ENCODE data around the gene TMEM212. TPM values are rescaled to one million over a fixed set of nuclear protein-coding genes. Genes with fewer than 3 reads are reported as not detected.

The TMEM212 gene
- total RNA-seq, result not detected

DNA sequence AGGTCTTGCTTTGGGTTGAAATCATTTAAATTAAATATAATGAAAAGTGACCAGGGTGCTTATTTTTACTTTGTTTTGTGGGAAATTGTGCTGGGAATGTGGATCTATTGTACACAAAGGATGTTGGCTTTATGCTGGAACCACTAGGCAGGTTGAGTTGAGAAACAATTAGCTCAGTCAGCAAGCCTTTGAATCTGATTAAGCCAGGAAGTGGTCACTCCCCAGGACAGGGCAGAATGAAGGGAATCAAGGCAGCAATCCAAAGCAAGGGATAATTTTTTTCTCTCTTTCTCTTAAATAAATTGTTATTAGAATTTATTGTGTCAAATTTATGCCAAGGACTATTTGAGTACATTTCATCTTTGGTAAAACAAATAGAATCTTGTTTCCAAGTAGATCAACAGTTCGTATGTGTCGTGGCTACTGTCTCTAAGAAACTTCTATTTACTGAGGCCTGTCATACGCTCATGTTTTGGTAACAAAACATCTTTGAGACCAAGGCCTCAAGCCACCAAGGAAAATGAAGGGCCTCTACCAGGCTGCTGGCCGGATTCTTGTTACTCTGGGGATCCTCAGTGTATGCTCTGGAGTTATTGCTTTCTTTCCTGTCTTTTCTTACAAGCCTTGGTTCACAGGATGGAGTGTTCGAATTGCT lies at the start of gene TMEM212:
TSS of gene TMEM212 (plus strand) at position 486 of the 655 bp plus-strand sequence. CDS start at position 521, 35 bp downstream.
- CTCF ChIA-PET, result no interaction called here
- Mint-ChIP-seq H3K27ac (no peak within 1 kb of the TSS), H3K9me3 (no peaks in the 10 kb centered on the region), H3K27me3 (peaks cover 10% of the 10 kb centered on the region), H3K4me1 (peaks cover 13% of the 10 kb centered on the region), H3K4me3 (no peak within 1 kb of the TSS), H3K36me3 (ENCODE audit: low read depth) (no peaks in the 10 kb centered on the region)
- POLR2A ChIA-PET, result no interaction called here
- no peak for DNase-seq

DNA sequence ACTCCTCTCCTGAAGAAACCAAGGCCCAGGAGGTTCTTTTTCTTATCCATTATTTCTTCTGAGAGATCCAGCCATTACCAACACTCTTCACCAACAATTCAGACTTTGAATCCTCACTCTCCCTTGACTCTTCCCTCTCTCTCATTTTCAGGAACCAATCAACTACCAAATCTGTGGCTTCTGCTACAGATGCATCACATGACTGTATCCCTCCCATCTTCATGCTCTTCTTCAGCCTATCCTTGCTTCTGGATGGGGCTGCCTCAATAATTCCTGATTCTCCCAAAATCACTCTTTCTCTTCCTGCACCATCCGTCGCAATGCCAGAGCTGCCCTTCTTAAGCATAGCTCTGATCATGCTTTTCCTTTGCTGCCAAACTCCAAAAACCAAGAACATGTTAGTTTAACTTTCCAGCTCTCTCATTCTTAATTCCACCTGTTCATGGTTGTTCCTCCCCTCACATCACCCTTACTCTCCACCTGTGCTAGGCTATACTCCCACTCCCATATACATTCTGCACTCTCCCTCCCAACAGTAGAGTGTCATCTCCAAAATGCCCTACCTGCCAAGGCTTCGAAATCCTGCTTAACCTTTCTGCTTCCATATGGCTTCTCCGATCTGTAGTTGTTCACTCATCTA lies 46.4 kb upstream of the TMEM212 start:
- no peak overlapping the region for H3K4me3 Mint-ChIP-seq
- H3K27ac Mint-ChIP-seq, result no peak overlapping the region
- H3K9me3 Mint-ChIP-seq, result no peaks in the 10 kb centered on the region
- POLR2A ChIA-PET, result no interaction called here
- no peaks in the 10 kb centered on the region for H3K36me3 Mint-ChIP-seq (ENCODE audit: low read depth)
- no peaks in the 10 kb centered on the region for H3K27me3 Mint-ChIP-seq
- peaks cover 2% of the 10 kb centered on the region for H3K4me1 Mint-ChIP-seq
- CTCF ChIA-PET, result no interaction called here
- DNase-seq, result no peak

DNA sequence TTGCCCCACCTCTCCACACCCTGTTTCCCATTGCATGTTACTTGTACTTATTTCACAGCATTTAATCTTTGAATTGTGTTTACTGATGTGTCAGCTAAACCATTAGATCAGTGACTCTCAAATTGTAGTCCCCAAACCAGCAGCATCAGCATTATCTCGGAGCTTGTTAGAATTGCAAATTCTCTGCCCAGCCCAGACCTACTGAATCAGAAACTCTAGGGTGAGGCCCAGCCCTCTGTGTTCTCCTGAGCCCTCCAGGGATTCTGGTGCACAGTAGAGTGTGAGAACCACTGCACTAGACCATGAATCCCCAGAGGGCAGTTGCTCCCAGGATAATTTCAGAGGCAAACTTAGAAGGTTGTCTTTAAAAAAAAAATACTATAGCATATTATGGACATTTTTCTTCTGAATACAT lies 45.9 kb upstream of the TMEM212 start:
- CTCF ChIA-PET, result no interaction called here

DNA sequence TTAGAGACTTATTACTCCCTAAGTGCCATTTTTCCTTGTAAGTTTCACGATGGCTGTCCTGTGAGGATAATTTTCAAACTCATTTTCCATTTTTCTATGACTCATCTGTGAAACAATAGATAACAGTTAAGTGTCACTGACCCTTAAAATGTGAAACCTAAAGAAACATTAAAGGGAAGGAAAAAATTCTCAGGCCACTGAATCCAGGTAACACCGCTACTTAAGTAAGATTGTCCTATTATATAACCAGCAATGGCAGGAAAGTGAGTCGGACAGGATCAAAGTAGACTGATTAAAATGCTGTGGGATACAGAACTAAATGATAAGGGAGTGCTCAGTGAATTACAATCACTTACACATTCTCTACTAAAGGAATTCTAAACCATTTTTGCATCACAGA lies 45.3 kb upstream of the TMEM212 start:
- CTCF ChIA-PET, result no interaction called here
- peaks cover 4% of the 10 kb centered on the region for H3K4me1 Mint-ChIP-seq

More for the DNA sequence above, 45.9 kb upstream of the TMEM212 start:
- H3K36me3 Mint-ChIP-seq (ENCODE audit: low read depth), result no peaks in the 10 kb centered on the region
- POLR2A ChIA-PET, result interaction anchor here (0.7 kb wide), 1 partner anchor 174 kb away, joined by 3 read pairs; no protein-coding TSS in a partner anchor
- no peak for DNase-seq
- H3K4me1 Mint-ChIP-seq, result peaks cover 4% of the 10 kb centered on the region
- H3K27me3 Mint-ChIP-seq, result peaks cover under 1% of the 10 kb centered on the region
- H3K4me3 Mint-ChIP-seq, result no peak overlapping the region
- no peaks in the 10 kb centered on the region for H3K9me3 Mint-ChIP-seq
- no peak overlapping the region for H3K27ac Mint-ChIP-seq

DNA sequence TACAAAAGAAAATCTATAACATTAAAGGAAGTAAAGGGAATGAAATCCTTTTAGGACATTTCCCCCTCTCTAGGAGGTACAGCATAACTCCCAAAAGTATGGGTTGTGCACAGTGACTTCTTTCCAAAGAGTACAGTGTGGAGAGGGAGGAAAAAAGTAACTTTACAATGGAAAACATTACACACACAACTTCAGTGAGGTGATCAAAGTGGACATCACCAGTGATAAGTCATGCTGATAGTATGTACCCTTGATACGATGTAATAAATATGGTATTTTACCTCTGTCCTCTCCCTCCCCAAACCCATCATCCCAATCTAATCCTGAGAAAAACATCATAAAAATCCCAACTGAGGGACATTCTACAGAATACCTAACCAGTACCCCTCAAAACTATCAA lies 43.6 kb upstream of the TMEM212 start:
- CTCF ChIA-PET, result no interaction called here
- POLR2A ChIA-PET, result no interaction called here
- Mint-ChIP-seq H3K27me3 (peaks cover 12% of the 10 kb centered on the region), H3K36me3 (ENCODE audit: low read depth) (no peaks in the 10 kb centered on the region), H3K4me3 (no peak overlapping the region), H3K4me1 (peaks cover 4% of the 10 kb centered on the region), H3K27ac (no peak overlapping the region), H3K9me3 (no peaks in the 10 kb centered on the region)
- DNase-seq, result no peak

More for the DNA sequence above, 45.3 kb upstream of the TMEM212 start:
- no peak overlapping the region for H3K27ac Mint-ChIP-seq
- no peaks in the 10 kb centered on the region for H3K36me3 Mint-ChIP-seq (ENCODE audit: low read depth)
- no peak overlapping the region for H3K4me3 Mint-ChIP-seq
- POLR2A ChIA-PET, result interaction anchor here (0.7 kb wide), 1 partner anchor 174 kb away, joined by 3 read pairs; no protein-coding TSS in a partner anchor
- DNase-seq, result no peak
- H3K9me3 Mint-ChIP-seq, result no peaks in the 10 kb centered on the region
- H3K27me3 Mint-ChIP-seq, result peaks cover 7% of the 10 kb centered on the region

- no peak overlapping the region for H3K4me3 Mint-ChIP-seq
- no peak overlapping the region for H3K27ac Mint-ChIP-seq
- H3K36me3 Mint-ChIP-seq (ENCODE audit: low read depth), result no peaks in the 10 kb centered on the region
- peaks cover 12% of the 10 kb centered on the region for H3K27me3 Mint-ChIP-seq
- peaks cover 13% of the 10 kb centered on the region for H3K4me1 Mint-ChIP-seq
- ChIA-PET CTCF (no interaction called here), POLR2A (no interaction called here)
- H3K9me3 Mint-ChIP-seq, result no peaks in the 10 kb centered on the region
- no peak for DNase-seq
Observed at GRCh38 chr3:171801738-171802589, 41.2 kb upstream of the TMEM212 start.

DNA sequence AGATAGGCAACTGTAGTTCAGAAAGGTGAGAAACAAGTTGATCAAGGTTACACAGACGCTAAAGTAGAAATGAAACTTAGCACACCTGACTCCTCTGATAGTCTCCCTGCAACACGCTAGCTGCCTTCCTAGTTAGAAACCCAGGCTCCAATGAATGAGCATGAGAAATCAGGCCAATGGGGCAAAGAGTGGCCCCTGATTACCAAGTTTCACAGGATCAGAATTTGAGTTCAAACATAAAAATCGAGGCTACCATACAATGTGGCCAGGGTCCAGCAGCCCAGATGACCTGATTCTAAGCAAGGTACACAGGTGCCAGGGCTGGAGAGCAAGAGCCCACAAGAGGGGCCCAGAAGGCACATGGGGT lies 40.6 kb upstream of the TMEM212 start:
- Mint-ChIP-seq H3K9me3 (no peaks in the 10 kb centered on the region), H3K27ac (no peak overlapping the region), H3K4me1 (peaks cover 16% of the 10 kb centered on the region), H3K27me3 (peaks cover 12% of the 10 kb centered on the region), H3K4me3 (no peak overlapping the region), H3K36me3 (ENCODE audit: low read depth) (no peaks in the 10 kb centered on the region)
- CTCF ChIA-PET, result no interaction called here
- POLR2A ChIA-PET, result no interaction called here
- DNase-seq, result no peak

GRCh38 chr3:171803044-171803443 lies 40.1 kb upstream of the TMEM212 start:
- H3K27ac Mint-ChIP-seq, result no peak overlapping the region
- H3K36me3 Mint-ChIP-seq (ENCODE audit: low read depth), result no peaks in the 10 kb centered on the region
- H3K4me3 Mint-ChIP-seq, result no peak overlapping the region
- CTCF ChIA-PET, result no interaction called here
- DNase-seq, result no peak
- H3K9me3 Mint-ChIP-seq, result no peaks in the 10 kb centered on the region
- POLR2A ChIA-PET, result no interaction called here
- H3K4me1 Mint-ChIP-seq, result peaks cover 16% of the 10 kb centered on the region
- H3K27me3 Mint-ChIP-seq, result peaks cover 16% of the 10 kb centered on the region

DNA sequence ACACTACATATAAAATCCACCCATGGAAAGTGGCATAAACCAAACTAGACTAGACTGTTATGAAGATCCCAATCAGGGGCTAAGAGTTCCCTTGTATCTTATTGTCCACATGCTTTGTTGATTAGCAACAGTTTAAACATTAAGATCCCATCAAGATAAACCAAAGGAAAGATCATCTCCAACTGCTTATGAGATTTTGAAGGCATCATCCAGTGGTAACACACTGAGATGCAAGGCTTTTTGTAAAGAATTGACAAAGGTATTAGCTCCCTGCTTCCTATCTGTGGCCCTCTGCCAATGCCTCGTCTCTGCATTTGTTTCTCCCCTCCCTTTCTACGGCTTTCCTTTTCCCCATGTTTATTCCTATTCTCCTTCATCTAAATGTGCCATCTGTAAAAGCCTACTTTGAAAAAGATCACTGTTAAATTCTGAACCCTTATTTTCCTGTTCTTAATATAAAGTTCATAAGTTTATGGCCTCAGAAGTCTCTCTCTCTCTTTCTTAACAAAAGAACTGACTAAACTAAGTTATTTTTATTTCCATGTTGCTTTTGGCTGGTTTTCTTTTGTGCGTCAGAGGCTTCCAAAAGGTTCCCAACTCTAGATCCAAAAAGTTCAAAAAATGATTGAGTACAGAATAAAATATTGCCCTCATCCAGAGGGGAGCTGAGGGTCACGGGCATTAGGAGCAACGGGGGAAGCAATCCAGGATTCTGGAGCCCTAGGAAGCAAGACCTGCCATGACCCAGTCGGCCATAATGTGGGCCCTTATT lies 38.3 kb upstream of the TMEM212 start:
- POLR2A ChIA-PET, result no interaction called here
- Mint-ChIP-seq H3K27me3 (peaks cover 24% of the 10 kb centered on the region), H3K36me3 (ENCODE audit: low read depth) (no peaks in the 10 kb centered on the region), H3K4me1 (peaks cover 25% of the 10 kb centered on the region), H3K27ac (no peak overlapping the region), H3K9me3 (no peaks in the 10 kb centered on the region), H3K4me3 (no peak overlapping the region)
- no peak for DNase-seq
- CTCF ChIA-PET, result interaction anchor here (1.5 kb wide), 1 partner anchor 23 kb away, joined by 4 read pairs; no protein-coding TSS in a partner anchor

- ChIA-PET POLR2A (no interaction called here), CTCF (interaction anchor here (1.5 kb wide), 1 partner anchor 23 kb away, joined by 4 read pairs; no protein-coding TSS in a partner anchor)
- H3K27ac Mint-ChIP-seq, result no peak overlapping the region
- peaks cover 28% of the 10 kb centered on the region for H3K27me3 Mint-ChIP-seq
- DNase-seq, result no peak
- no peaks in the 10 kb centered on the region for H3K9me3 Mint-ChIP-seq
- H3K4me1 Mint-ChIP-seq, result peaks cover 29% of the 10 kb centered on the region
- H3K4me3 Mint-ChIP-seq, result no peak overlapping the region
- H3K36me3 Mint-ChIP-seq (ENCODE audit: low read depth), result no peaks in the 10 kb centered on the region
Observed at GRCh38 chr3:171805687-171806086, 37.5 kb upstream of the TMEM212 start.

GRCh38 chr3:171806200-171807128 lies 36.7 kb upstream of the TMEM212 start:
- H3K9me3 Mint-ChIP-seq, result no peaks in the 10 kb centered on the region
- no peak for DNase-seq
- no peaks in the 10 kb centered on the region for H3K36me3 Mint-ChIP-seq (ENCODE audit: low read depth)
- ChIA-PET CTCF (interaction anchor here (0.7 to 1.3 kb wide), 3 partner anchors 34 to 944 kb away, joined by 3 read pairs; no protein-coding TSS in a partner anchor), POLR2A (no interaction called here)
- H3K27ac Mint-ChIP-seq, result peak overlapping the region; percentile 51
- H3K27me3 Mint-ChIP-seq, result peaks cover 35% of the 10 kb centered on the region
- H3K4me1 Mint-ChIP-seq, result peaks cover 31% of the 10 kb centered on the region
- H3K4me3 Mint-ChIP-seq, result no peak overlapping the region

DNA sequence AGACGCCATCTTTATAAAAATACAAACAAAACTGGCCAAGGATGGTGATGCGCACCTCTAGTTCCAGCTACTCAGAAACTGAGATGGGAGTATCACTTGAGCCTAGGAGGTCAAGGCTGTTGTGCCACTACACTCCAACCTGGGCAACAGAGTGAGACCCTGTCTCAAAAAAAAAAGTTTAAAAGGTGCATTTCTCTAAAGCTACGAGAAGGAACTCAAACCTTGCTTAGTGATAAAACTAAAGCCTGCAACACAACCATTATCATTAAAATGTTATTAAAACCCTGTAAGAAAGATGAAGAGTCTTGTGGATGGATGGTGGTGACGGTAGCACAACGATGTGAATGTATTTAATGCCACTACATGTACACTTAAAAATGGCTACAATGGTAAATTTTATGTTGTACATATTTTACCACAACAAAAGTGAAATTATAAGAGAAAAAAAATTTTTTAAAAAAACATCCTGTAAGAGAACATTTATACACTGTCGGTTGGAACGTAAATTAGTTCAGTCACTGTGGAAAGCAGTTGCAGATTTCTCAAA lies 35.9 kb upstream of the TMEM212 start:
- H3K4me3 Mint-ChIP-seq, result no peak overlapping the region
- H3K27ac Mint-ChIP-seq, result no peak overlapping the region
- peaks cover 29% of the 10 kb centered on the region for H3K4me1 Mint-ChIP-seq
- peaks cover 39% of the 10 kb centered on the region for H3K27me3 Mint-ChIP-seq
- no peaks in the 10 kb centered on the region for H3K36me3 Mint-ChIP-seq (ENCODE audit: low read depth)
- no peak for DNase-seq
- ChIA-PET POLR2A (no interaction called here), CTCF (interaction anchor here (0.7 to 1.3 kb wide), 3 partner anchors 35 to 943 kb away, joined by 3 read pairs; no protein-coding TSS in a partner anchor)
- H3K9me3 Mint-ChIP-seq, result no peaks in the 10 kb centered on the region

All from activated CD4-positive, alpha-beta memory T cell treated with anti-CD3 and anti-CD28 coated beads, Interleukin-2, amount 10 ng/mL, durations not matched to agents 7 days and 5 days (primary cell).